Measurements from ENCODE around the gene UBXN1.

The UBXN1 gene

DNA sequence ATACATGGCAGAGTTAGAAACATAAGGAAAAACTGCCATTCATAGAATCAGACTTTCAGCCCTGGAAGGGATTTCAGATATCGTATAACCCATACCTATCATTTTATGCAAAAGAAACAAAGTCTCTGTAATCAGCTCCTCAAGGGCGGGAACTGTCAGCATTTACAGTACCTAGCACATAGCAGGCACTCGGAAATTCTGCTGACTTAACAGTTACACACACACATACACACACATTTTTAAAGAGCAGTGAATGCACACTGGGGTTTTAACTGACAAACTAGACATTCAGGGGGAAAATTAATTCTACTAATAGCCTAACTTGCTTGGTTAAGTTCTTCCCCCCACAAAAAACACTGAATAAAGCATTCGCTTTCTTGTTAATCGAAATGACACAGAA is 37.3 kb upstream of the UBXN1 start:
- POLR2A ChIA-PET (ENCODE audit: low non-redundant PET) = no interaction called here

DNA sequence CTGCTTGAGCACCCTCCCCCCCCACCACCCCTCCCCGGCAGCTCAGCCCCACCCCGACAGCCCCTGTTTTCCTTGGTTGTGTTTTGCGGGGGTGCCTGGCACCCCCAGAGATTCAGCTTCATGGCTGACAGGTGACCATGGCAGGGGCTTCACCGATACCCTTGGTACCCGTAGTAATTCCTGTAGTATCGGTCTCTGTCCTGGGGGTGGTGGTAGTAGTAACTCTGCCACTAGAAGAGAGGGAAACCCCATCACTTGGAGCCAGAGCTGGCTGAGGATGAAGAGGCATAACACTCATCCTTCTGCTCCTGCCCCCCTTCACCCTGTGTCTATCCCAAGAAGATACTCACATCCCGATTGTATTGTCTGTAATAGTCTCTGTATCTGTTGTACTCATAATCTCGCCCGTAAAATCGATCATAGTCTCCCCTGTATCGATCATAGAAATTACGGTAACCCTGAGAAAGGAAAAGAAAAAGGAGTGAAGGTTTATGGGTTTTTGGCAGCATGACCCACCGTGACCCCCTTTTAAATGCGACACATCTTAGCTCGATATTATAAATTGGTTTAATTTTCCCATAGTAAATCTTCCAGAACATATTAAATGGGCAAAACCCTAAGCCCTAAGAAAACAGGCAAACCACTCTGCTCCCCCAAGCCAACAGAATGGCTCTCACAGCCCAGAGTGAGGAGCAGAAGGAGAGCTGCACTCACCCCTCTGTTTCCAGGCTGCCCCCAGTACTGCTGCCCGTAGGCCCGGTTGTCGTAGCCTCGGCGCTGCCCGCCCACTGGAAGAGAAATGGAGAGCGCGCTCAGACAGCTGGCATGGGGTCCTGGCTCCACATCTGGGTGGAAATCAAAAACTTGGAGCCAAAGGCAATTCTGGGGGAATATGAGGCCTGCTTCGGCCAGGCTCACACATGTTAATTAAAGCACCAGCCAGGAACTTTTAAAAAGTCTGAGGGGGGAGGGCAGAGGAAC is 36.6 kb upstream of the UBXN1 start:
- DNase-seq (ENCODE audit: low spot score) = no peak
- H3K27ac ChIP-seq = peak overlapping the region; percentile 60
- CTCF ChIA-PET = interaction anchor here (0.6 to 1.0 kb wide), 2 partner anchors 10 to 1467 kb away, joined by 3 read pairs; no protein-coding TSS in a partner anchor
- TF ChIP-seq, protein P1, sequence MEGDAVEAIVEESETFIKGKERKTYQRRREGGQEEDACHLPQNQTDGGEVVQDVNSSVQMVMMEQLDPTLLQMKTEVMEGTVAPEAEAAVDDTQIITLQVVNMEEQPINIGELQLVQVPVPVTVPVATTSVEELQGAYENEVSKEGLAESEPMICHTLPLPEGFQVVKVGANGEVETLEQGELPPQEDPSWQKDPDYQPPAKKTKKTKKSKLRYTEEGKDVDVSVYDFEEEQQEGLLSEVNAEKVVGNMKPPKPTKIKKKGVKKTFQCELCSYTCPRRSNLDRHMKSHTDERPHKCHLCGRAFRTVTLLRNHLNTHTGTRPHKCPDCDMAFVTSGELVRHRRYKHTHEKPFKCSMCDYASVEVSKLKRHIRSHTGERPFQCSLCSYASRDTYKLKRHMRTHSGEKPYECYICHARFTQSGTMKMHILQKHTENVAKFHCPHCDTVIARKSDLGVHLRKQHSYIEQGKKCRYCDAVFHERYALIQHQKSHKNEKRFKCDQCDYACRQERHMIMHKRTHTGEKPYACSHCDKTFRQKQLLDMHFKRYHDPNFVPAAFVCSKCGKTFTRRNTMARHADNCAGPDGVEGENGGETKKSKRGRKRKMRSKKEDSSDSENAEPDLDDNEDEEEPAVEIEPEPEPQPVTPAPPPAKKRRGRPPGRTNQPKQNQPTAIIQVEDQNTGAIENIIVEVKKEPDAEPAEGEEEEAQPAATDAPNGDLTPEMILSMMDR (conservative IDR thresholded peaks at IDR 0.05; ENCODE audit: low read depth) = no peak
- POLR2A ChIA-PET (ENCODE audit: low non-redundant PET) = no interaction called here

More for the DNA sequence above, 37.3 kb upstream of the UBXN1 start:
- TF ChIP-seq, protein P1 (conservative IDR thresholded peaks at IDR 0.05; ENCODE audit: low read depth) = no peak
- DNase-seq (ENCODE audit: low spot score) = no peak
- CTCF ChIA-PET = no interaction called here
- H3K27ac ChIP-seq = no peak overlapping the region

DNA sequence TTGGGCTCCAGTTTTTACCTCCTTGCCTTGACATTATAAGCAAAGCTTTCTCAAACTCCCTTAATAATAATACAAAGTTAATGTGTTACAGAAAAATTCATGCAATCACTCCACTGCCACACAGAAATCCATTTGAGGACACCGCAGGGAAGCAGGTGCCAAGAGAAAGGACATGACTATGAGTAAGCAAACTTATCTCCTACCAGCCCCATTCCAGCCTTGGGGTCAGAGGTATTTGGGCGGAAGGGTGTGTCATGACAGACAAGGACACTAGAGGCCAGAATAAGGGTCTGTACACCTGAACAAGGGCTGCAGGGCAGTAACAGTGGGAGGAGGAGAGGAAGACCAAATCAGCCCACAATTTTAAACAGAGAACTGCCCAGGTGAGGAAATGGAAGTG is 34.5 kb upstream of the UBXN1 start:
- H3K27ac ChIP-seq = peak overlapping the region; percentile 60
- ChIA-PET POLR2A (ENCODE audit: low non-redundant PET) (interaction anchor here (0.5 kb wide), 1 partner anchor 262 kb away, joined by 4 read pairs; no protein-coding TSS in a partner anchor), CTCF (no interaction called here)
- no peak for DNase-seq (ENCODE audit: low spot score)
- TF ChIP-seq, protein P1 (conservative IDR thresholded peaks at IDR 0.05; ENCODE audit: low read depth) = no peak

DNA sequence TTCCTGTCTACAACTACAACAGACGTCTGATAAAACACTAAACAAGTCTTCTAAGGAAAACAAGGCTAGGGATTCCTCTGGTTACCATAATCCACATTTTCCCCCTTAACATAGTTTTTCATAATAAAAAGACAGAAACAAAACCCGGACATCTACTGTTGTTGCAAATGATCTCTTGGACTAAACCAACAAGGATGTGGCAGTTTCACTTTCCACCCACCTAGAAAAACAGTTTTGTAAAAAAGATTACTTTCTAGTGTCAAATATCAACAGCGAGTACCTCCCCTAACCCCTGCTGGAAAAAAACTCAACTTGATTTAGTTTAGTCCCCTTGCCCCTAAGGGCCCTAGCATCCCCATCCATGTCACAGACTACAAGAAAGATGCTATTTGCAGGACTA is 34.0 kb upstream of the UBXN1 start:
- TF ChIP-seq, protein P1 (conservative IDR thresholded peaks at IDR 0.05; ENCODE audit: low read depth) = no peak
- ChIA-PET POLR2A (ENCODE audit: low non-redundant PET) (interaction anchor here (0.5 kb wide), 1 partner anchor 261 kb away, joined by 4 read pairs; no protein-coding TSS in a partner anchor), CTCF (no interaction called here)
- no peak overlapping the region for H3K27ac ChIP-seq
- DNase-seq (ENCODE audit: low spot score) = no peak

DNA sequence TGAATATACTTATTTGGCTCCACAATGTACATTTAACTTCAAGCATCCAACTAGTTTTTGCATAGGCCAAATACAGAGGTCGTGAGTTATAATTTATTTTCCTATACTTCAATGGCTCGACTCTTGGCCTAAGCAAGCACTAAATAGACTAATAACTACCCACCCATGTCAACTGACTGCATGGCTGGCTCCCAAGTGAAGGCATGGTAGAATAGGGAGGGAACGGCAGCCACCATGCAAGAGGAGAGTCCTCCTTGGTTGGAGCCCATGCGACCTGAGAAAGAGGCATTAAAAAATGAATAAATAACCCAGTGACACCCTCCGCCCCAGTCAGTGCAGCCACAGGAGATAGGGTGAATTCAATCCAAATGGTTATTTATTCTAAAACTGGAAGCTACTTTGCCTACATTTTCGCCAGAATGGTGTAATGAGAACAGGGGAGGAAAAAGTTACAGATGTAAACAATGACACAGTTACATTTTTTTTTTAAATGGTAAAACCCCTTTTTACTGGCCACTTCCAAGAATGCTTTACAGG is 33.5 kb upstream of the UBXN1 start:
- no peak overlapping the region for H3K27ac ChIP-seq
- TF ChIP-seq, protein P1 (conservative IDR thresholded peaks at IDR 0.05; ENCODE audit: low read depth) = no peak
- ChIA-PET POLR2A (ENCODE audit: low non-redundant PET) (no interaction called here), CTCF (interaction anchor here (0.6 kb wide), 2 partner anchors 65 to 123 kb away, joined by 4 read pairs; no protein-coding TSS in a partner anchor)
- DNase-seq (ENCODE audit: low spot score) = no peak

DNA sequence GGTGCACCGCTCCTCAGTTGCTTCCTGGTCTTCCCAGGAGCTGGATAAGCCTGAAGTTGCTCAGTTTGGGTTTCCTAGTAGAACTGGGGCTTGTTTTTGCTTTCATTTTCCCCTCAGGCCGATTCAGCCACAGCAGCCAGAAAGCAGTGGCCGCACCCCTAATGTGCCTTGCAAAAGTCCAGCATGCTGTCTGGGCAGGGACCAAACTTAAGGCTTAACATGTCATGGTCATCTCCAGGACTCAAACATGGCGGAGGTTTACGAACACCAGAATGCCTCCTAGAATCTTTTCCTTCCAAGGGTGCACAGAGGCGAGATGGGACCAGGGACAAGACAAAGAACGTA is 31.1 kb upstream of the UBXN1 start:
- CTCF ChIA-PET = no interaction called here
- DNase-seq (ENCODE audit: low spot score) = no peak
- TF ChIP-seq, protein P1 (conservative IDR thresholded peaks at IDR 0.05; ENCODE audit: low read depth) = no peak
- H3K27ac ChIP-seq = peak overlapping the region; percentile 98
- POLR2A ChIA-PET (ENCODE audit: low non-redundant PET) = interaction anchor here (0.6 to 1.0 kb wide), 2 partner anchors 10 to 44 kb away, joined by 4 to 5 read pairs; partner anchors contain the start of gene ZBTB3

Measured in RWPE1 (cell line).